Measurements from ENCODE around the gene ALCAM.

The ALCAM gene

GRCh38 chr3:105555206-105555605 lies 188.5 kb downstream of the ALCAM start:
- Histone ChIP-seq H3K4ac (ENCODE audit: low read depth, low read length) (no peak overlapping the region), H2BK120ac (ENCODE audit: insufficient read depth, low read length, poor library complexity) (no peak overlapping the region), H3K4me2 (ENCODE audit: low read length) (no peak overlapping the region), H2BK12ac (ENCODE audit: low read length) (no peak overlapping the region), H3K9me3 (ENCODE audit: insufficient read depth, low read depth, low read length) (no peaks in the 10 kb centered on the region), H3K23ac (ENCODE audit: low read length) (no peak overlapping the region), H4K8ac (ENCODE audit: low read depth, low read length) (no peak overlapping the region), H2BK5ac (ENCODE audit: low read depth, low read length, poor library complexity) (no peak overlapping the region), H3K27ac (ENCODE audit: low read depth, low read length) (no peak overlapping the region), H4K12ac (ENCODE audit: low read depth, low read length) (no peak overlapping the region), H3K79me1 (ENCODE audit: low read length) (no peaks in the 10 kb centered on the region), H3K36me3 (ENCODE audit: control insufficient read depth in 1 of 2, insufficient read depth in 2 of 2, low read length in 2 of 2) (peaks cover 0 to 2% of the 10 kb centered on the region in 2 experiments), H3K27me3 (ENCODE audit: insufficient read depth, low read length) (no peaks in the 10 kb centered on the region), H3K9ac (ENCODE audit: low read length) (no peak overlapping the region), H3K4me1 (ENCODE audit: control insufficient read depth in 1 of 2, insufficient read depth in 2 of 2, low read length in 2 of 2) (no peaks in the 10 kb centered on the region), H3K14ac (ENCODE audit: low read length) (no peak overlapping the region), H3K18ac (ENCODE audit: low read length) (no peak overlapping the region), H2AK5ac (ENCODE audit: low read length) (no peak overlapping the region), H3K79me2 (ENCODE audit: control insufficient read depth, insufficient read depth, low read length, poor library complexity) (no peaks in the 10 kb centered on the region), H3K4me3 (ENCODE audit: low read depth, low read length) (no peak overlapping the region), H4K91ac (ENCODE audit: low read depth, low read length) (no peak overlapping the region), H2AFZ (ENCODE audit: insufficient read depth, low read length, poor library complexity) (no peak overlapping the region)
- DNase-seq: no peak
- WGBS (ENCODE audit: extremely low coverage, insufficient coverage, insufficient read length): no CpG with 5 or more reads among the region's 2 CpGs

- Histone ChIP-seq H2BK120ac (ENCODE audit: insufficient read depth, low read length, poor library complexity) (no peak overlapping the region), H3K9ac (ENCODE audit: low read length) (no peak overlapping the region), H2AFZ (ENCODE audit: insufficient read depth, low read length, poor library complexity) (no peak overlapping the region), H4K12ac (ENCODE audit: low read depth, low read length) (no peak overlapping the region), H3K79me1 (ENCODE audit: low read length) (no peaks in the 10 kb centered on the region), H4K8ac (ENCODE audit: low read depth, low read length) (no peak overlapping the region), H3K18ac (ENCODE audit: low read length) (no peak overlapping the region), H3K4ac (ENCODE audit: low read depth, low read length) (no peak overlapping the region), H2BK12ac (ENCODE audit: low read length) (no peak overlapping the region), H3K23ac (ENCODE audit: low read length) (no peak overlapping the region), H3K36me3 (ENCODE audit: control insufficient read depth in 1 of 2, insufficient read depth in 2 of 2, low read length in 2 of 2) (no peaks in the 10 kb centered on the region), H3K4me1 (ENCODE audit: control insufficient read depth in 1 of 2, insufficient read depth in 2 of 2, low read length in 2 of 2) (no peaks in the 10 kb centered on the region), H3K4me2 (ENCODE audit: low read length) (no peak overlapping the region), H3K27ac (ENCODE audit: low read depth, low read length) (no peak overlapping the region), H3K9me3 (ENCODE audit: insufficient read depth, low read depth, low read length) (no peaks in the 10 kb centered on the region), H2AK5ac (ENCODE audit: low read length) (no peak overlapping the region), H3K79me2 (ENCODE audit: control insufficient read depth, insufficient read depth, low read length, poor library complexity) (no peaks in the 10 kb centered on the region), H2BK5ac (ENCODE audit: low read depth, low read length, poor library complexity) (no peak overlapping the region), H4K91ac (ENCODE audit: low read depth, low read length) (no peak overlapping the region), H3K14ac (ENCODE audit: low read length) (no peak overlapping the region), H3K4me3 (ENCODE audit: low read depth, low read length) (no peak overlapping the region), H3K27me3 (ENCODE audit: insufficient read depth, low read length) (no peaks in the 10 kb centered on the region)
- no peak for DNase-seq
- WGBS (ENCODE audit: extremely low coverage, insufficient coverage, insufficient read length): no CpG with 5 or more reads among the region's 1 CpG
These were observed 193.1 kb downstream of the ALCAM start for GRCh38 chr3:105559856-105560255.

DNA sequence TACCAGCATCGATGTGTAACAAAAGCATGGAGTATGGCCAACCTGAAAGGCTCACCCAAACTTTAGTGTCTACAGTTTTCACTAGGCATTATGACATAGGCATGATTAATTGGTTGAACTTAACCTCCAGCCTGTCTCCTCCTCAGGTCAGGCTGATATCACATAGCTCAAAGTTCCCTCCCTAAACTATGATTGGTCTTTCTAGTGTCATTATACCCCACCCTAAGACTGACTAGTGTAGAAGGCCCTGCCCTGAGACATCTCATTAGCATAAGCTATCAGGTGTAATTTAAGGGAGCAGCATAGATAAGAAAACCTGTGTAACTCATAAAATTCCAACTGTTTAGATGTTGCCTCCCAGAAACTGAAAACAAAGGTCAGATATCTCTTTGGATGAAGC lies 195.2 kb downstream of the ALCAM start:
- no CpG with 5 or more reads among the region's 1 CpG for WGBS (ENCODE audit: extremely low coverage, insufficient coverage, insufficient read length)
- H3K9ac ChIP-seq (ENCODE audit: low read length): no peak overlapping the region

GRCh38 chr3:105564546-105565288 lies 198.0 kb downstream of the ALCAM start:
- Histone ChIP-seq H4K8ac (ENCODE audit: low read depth, low read length) (no peak overlapping the region), H3K79me1 (ENCODE audit: low read length) (no peaks in the 10 kb centered on the region), H3K14ac (ENCODE audit: low read length) (no peak overlapping the region), H3K23ac (ENCODE audit: low read length) (no peak overlapping the region), H3K79me2 (ENCODE audit: control insufficient read depth, insufficient read depth, low read length, poor library complexity) (no peaks in the 10 kb centered on the region), H2BK12ac (ENCODE audit: low read length) (no peak overlapping the region), H3K18ac (ENCODE audit: low read length) (no peak overlapping the region), H3K4me1 (ENCODE audit: control insufficient read depth in 1 of 2, insufficient read depth in 2 of 2, low read length in 2 of 2) (no peaks in the 10 kb centered on the region), H3K27me3 (ENCODE audit: insufficient read depth, low read length) (no peaks in the 10 kb centered on the region), H2BK5ac (ENCODE audit: low read depth, low read length, poor library complexity) (no peak overlapping the region), H3K4me2 (ENCODE audit: low read length) (no peak overlapping the region), H3K9ac (ENCODE audit: low read length) (no peak overlapping the region), H4K91ac (ENCODE audit: low read depth, low read length) (no peak overlapping the region), H3K4ac (ENCODE audit: low read depth, low read length) (no peak overlapping the region), H3K4me3 (ENCODE audit: low read depth, low read length) (no peak overlapping the region), H2AK5ac (ENCODE audit: low read length) (no peak overlapping the region), H3K27ac (ENCODE audit: low read depth, low read length) (no peak overlapping the region), H3K9me3 (ENCODE audit: insufficient read depth, low read depth, low read length) (no peaks in the 10 kb centered on the region), H4K12ac (ENCODE audit: low read depth, low read length) (no peak overlapping the region), H2BK120ac (ENCODE audit: insufficient read depth, low read length, poor library complexity) (no peak overlapping the region), H3K36me3 (ENCODE audit: control insufficient read depth in 1 of 2, insufficient read depth in 2 of 2, low read length in 2 of 2) (no peaks in the 10 kb centered on the region), H2AFZ (ENCODE audit: insufficient read depth, low read length, poor library complexity) (no peak overlapping the region)
- no CpG with 5 or more reads among the region's 6 CpGs for WGBS (ENCODE audit: extremely low coverage, insufficient coverage, insufficient read length)
- DNase-seq: no peak

More for the DNA sequence above, 195.2 kb downstream of the ALCAM start:
- H4K12ac ChIP-seq (ENCODE audit: low read depth, low read length): no peak overlapping the region
- no peak overlapping the region for H3K4me2 ChIP-seq (ENCODE audit: low read length)
- no peak overlapping the region for H2AK5ac ChIP-seq (ENCODE audit: low read length)
- no peak overlapping the region for H2BK120ac ChIP-seq (ENCODE audit: insufficient read depth, low read length, poor library complexity)
- no peak overlapping the region for H2AFZ ChIP-seq (ENCODE audit: insufficient read depth, low read length, poor library complexity)
- no peak overlapping the region for H2BK5ac ChIP-seq (ENCODE audit: low read depth, low read length, poor library complexity)
- no peaks in the 10 kb centered on the region for H3K4me1 ChIP-seq (ENCODE audit: control insufficient read depth in 1 of 2, insufficient read depth in 2 of 2, low read length in 2 of 2)
- no peak overlapping the region for H3K4ac ChIP-seq (ENCODE audit: low read depth, low read length)
- no peak overlapping the region for H3K4me3 ChIP-seq (ENCODE audit: low read depth, low read length)
- H4K8ac ChIP-seq (ENCODE audit: low read depth, low read length): no peak overlapping the region
- H3K18ac ChIP-seq (ENCODE audit: low read length): no peak overlapping the region
- no peaks in the 10 kb centered on the region for H3K79me2 ChIP-seq (ENCODE audit: control insufficient read depth, insufficient read depth, low read length, poor library complexity)
- no peak overlapping the region for H4K91ac ChIP-seq (ENCODE audit: low read depth, low read length)
- no peak overlapping the region for H2BK12ac ChIP-seq (ENCODE audit: low read length)
- H3K9me3 ChIP-seq (ENCODE audit: insufficient read depth, low read depth, low read length): no peaks in the 10 kb centered on the region
- no peak overlapping the region for H3K23ac ChIP-seq (ENCODE audit: low read length)
- no peaks in the 10 kb centered on the region for H3K27me3 ChIP-seq (ENCODE audit: insufficient read depth, low read length)
- no peaks in the 10 kb centered on the region for H3K36me3 ChIP-seq (ENCODE audit: control insufficient read depth in 1 of 2, insufficient read depth in 2 of 2, low read length in 2 of 2)
- no peak overlapping the region for H3K27ac ChIP-seq (ENCODE audit: low read depth, low read length)
- H3K79me1 ChIP-seq (ENCODE audit: low read length): no peaks in the 10 kb centered on the region
- H3K14ac ChIP-seq (ENCODE audit: low read length): no peak overlapping the region
- DNase-seq: no peak

All from trophoblast cell (in vitro differentiated cells and primary cell).